Superior temporal gyrus (tissue), 1 donor: ENCODE data around the gene GOLGA8A.
"Not testable (repeated sequence)": the region's sequence is repeated elsewhere in the genome, so short reads cannot be mapped to it uniquely, and the experiment has no call there.

Source experiments
- DNase-seq: peaks from one replicate; pipeline ENCODE4 v3.0.0-alpha.2; 2016; ENCODE audit errors: extremely low spot score

GOLGA8A gene, protein sequence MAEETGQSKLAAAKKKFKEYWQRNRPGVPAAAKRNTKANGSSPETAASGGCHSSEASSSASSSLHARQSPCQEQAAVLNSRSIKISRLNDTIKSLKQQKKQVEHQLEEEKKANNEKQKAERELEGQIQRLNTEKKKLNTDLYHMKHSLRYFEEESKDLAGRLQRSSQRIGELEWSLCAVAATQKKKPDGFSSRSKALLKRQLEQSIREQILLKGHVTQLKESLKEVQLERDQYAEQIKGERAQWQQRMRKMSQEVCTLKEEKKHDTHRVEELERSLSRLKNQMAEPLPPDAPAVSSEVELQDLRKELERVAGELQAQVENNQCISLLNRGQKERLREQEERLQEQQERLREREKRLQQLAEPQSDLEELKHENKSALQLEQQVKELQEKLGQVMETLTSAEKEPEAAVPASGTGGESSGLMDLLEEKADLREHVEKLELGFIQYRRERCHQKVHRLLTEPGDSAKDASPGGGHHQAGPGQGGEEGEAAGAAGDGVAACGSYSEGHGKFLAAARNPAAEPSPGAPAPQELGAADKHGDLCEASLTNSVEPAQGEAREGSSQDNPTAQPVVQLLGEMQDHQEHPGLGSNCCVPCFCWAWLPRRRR

DNA sequence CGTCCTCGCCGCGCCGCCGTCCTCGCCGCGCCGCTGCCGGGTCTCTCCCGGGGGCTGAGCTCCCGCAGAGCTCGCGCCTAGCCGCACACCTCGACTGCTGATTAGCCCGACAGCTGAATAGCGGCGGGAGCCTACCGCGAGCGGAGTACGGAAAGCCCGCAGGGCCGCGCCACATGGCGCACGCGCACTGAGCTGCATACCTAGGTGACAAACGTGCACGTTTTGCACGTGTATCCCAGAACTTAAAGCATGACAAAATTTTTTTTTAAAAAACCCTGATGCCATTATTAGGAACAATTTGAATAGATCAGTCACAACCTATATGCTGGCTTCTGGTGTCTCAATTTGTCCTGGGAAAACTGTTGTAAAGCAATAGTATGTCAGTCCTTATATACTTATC is at the start of gene GOLGA8A:
Gene GOLGA8A, minus strand, starts transcription at position 122 of the 400 bp plus-strand sequence. CDS start 48,117 bp downstream, outside the sequence.
- peak; percentile 76 for DNase-seq

DNA sequence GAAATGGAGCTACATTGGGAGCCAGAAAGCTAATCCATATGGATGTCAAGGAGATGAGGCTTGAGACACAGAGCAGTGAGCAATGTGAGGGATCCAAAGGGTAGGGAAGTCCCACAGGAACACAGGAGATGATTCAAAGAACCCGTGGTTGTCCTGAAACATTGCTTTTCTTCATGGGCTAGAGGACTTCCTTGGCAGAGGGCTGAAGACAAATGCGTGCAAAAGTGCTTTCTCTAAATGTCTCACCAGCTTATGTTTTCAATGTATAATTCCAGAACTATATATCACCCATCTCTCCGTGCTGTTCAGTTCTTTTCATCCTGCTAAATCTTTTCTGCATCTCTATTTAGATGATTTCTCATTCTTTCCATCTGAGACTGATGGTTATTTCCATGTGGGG is 46.0 kb upstream of the GOLGA8A start:
- DNase-seq, result no peak

DNA sequence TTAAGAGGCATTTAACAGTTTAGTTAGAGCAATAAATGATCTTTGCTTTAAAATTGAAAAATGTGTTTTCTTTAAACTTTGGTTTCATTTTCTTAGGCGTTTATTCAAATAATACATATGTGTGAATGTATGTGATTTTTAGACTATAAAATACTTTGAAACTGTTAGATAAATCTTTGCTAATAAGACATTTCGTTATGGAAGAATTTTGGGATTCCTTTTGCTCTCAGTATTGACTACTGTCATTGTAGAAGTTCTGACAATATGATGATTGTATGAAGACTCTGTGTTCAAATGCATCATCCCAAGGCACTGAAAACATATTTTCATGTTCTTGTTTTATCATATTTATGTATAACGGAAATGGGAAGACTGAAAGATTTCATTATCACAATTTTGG is 43.8 kb upstream of the GOLGA8A start:
- DNase-seq, result no peak

DNA sequence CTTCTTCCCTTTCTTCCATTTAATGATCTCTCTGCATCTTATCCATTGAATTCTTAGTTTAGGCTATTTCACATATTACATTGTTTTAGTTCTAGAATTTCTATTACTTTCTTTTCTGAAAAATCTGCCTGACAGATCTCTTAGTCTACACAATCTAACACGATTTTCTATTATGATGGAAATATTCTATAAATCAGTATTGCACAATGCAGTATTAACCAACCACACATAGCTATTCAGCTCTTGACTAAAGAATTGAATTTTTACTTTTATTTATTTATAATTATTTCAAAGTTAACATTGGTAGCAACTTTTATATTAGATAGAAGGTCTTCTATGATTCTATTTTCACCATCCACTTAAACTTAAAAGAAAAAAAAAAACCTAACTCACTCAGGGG is 36.2 kb upstream of the GOLGA8A start:
- no peak for DNase-seq

DNA sequence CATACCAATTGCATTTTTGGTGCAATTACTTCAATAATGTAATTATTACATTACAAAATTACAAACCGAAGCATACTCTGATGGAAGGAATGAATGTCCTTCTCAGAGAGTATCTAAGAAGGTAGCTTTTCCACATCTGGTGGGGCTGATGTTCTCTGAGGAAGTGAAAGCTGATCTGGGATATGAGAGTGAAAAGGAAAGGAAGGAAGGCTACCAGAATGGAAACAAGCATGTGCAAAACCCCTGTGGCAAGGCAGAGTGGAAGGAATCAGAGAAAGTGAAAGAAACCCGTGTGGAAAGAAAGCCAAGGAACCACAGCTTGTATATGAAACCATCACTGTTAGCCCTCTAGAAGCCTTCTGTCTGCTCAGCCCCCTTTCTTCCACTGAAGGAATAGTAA is 35.3 kb upstream of the GOLGA8A start:
- no peak for DNase-seq

DNA sequence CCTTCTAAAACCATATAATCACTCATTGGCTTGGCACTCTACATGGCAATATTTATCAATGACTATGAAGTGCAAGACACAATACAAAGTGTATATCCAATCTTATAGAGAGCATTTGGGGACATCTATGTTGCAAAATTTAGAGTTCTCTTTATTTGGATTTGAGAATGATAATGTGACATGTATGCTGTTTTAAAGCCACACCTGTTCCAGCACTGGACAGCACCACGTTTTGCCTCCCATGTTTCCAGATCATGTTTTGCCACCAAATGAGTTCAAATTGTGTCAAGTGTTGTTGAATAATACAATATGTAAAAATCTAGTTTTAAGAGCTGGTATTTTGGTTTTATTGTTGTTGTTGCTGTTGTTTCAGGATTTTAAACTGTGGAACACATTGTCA is 33.3 kb upstream of the GOLGA8A start:
- DNase-seq, result no peak

DNA sequence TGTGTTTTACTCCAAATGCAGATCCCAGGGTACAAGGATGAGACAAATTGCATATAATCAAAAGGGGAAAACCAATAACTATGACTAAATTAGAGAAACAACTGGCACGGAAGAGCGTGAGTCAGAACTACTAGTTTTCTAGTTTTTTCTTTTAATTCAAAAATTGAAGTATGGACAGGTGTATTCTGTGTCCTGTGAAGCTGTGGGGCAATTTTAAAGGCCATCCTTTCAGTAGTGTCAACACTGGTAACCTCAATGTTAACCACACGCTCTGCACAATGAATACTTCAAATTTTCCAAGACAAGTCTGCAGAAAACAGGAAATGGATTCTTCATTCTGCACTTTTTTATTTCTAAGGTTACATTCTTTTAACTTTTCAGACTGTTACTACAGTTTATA is 32.5 kb upstream of the GOLGA8A start:
- no peak for DNase-seq

DNA sequence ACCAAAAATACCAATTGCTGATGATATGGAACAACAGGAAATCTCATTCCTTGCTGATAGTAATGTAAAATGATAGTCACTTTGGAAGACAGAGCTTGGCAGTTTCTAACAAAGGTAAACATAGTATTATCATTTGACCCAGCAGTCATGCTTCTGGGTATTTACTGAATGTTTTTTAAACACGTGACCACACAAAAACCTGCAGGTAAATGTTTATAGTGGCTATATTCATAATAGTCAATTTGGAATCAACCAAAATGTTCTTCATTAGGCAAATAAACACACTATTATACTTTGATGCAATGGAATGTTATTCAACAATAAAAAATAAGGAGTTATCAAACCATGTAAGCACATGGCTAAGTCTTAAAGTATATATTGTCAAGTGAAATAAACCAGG is 24.1 kb upstream of the GOLGA8A start:
- no peak for DNase-seq

DNA sequence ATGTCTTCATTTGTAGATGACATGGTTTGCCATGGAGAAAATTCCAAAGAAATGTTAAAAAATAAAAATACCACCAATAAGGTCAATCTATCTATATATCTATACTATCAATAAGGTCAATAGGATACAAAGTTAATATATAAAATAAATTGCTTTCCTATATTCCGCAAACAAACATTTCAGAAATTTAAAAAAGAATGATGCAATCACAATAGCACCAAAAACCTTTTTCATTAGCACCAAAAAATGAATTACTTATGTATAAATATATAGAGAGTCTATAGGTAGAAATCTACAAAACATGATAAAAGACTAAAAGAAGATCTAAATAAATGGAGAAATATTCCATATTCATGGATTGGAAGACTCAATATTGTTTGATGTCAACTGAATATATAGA is 22.8 kb upstream of the GOLGA8A start:
- no peak for DNase-seq

DNA sequence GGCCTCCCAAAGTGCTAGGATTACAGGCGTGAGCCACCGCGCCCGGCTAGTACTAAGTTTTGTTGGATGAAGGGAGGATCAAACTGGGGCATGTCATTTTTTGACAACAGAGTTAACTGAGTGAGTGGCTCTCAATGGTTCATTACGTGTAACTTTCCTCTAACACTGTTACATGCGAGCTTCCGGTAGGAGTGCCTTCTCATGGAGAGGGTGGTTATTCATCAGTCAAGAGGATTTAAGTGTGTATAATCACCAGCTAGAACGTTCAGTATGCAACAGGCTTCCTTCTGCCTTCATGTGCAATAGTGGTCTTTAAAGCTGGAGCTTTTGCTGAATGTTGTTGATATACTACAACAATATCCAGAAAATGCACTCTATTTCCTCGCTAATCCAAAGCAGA is 19.1 kb upstream of the GOLGA8A start:
- DNase-seq, result no peak

DNA sequence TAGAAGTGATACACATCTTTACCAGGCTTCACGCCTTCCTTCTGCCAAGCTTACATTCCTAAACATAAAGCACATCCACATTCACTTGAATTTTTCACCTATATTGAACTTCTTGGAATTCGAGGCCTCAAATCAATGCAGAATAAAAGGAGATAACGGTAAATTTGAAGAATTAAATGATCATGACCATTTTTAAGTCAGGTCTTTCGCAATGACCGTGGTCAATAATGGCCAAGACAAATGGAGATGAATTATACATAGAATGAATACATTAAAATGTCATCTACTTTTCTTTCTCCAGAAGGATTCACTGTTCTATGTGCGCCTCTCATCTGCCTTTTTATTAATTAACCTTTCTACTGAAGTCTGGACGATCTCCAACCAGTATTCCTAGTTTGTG is 5.3 kb upstream of the GOLGA8A start:
- DNase-seq, result no peak

DNA sequence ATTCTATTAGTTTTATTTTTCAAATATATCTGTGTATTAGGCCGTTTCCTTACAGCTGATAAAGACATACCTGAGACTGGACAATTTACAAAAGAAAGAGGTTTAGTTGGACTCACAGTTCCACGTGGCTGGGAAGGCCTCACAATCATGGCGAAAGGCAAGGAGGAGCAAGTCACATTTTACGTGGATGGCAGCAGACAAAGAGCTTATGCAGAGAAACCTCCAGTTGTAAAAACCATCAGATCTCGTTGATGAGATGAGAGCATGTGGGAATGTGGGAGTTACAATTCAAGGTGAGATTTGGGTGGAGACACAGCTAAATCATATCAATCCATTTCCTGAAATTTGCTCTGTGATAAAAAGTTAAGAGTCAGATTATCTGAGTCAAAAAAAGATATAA is 2.3 kb upstream of the GOLGA8A start:
- no peak for DNase-seq

DNA sequence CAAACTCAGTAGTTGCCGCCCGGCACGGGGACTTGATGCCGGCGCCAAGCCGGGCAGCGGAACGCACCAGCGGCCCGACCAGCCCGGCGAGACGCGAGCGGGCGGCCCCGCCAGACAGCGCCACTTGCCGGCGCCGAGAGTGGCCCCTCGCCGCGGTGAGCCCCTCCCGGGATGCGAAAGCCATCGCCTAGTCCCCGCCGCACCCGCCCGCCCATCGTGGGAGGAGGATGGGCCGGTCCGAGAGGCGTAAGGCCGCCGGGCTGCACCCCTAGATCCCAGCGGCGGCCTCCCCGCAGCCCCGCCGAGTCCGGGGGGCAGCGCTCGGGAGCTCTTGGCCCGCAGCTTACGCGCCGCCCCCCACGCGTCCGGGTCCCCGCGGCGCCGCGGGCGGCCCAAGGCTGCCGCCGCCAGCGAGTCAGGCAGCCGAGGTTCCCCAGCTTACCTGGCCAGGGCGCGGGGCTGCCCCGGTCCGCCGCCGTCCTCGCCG is 609 bp downstream of the GOLGA8A start:
- no peak for DNase-seq

DNA sequence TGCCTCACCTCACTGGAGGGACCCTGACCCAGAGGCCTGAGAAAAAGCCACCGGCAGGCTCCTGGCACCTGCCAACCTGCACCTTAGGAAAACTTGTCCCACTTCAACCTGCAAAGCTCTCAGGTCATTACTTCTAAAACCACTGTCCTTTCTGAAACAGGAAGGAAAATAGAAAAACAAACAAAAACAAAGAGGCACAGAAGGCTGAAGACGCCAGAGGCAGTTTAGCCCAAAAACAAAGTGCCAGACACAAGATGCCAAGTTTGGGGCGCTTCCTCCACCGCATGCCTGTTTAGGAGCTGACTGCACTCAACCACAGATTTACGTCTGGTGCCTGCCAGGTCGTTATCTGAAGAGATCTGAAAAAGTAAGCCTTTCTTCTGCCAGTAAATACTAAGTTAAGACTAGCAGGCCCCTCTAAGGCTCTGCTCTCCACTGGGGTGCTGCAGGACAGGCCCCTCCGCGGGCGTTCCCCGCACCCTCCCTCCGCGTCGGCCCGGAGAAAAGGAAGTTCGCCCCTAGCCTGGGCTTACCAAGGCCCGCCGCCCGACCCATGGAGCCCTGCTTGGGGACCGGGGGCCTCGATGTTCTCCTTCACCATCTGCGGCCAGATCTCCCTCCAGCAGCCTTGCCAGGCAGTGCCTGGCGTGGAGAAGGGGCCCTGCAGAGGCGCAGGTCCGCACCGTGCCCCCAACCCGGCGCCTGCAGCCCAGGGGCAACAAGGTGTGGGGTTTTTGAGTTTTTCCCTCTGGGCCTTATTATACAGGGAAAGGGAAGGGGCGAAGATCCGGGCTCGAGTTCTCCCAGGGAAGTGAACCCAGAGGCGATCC is 1.3 kb downstream of the GOLGA8A start:
- no peak for DNase-seq

DNA sequence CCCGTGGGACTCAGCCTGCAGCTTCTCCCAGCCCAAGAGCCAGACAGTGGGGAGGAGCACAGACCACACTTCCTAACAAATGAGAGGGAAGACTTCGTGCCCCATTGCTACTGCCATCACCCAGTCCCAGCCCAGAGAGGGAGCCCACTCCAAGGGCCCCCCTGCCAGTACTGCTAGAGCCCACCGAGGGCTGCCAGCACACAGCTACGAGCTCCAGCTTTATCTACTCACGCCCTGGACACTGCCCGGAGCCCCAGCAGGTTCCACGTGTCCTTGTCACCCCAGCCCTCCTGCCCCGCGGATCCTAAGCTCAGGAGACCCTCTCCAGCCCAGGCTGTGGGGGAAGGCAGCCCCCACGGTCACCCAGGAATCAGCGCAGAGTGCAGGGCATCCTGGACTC is 1.9 kb downstream of the GOLGA8A start:
- no peak for DNase-seq

DNA sequence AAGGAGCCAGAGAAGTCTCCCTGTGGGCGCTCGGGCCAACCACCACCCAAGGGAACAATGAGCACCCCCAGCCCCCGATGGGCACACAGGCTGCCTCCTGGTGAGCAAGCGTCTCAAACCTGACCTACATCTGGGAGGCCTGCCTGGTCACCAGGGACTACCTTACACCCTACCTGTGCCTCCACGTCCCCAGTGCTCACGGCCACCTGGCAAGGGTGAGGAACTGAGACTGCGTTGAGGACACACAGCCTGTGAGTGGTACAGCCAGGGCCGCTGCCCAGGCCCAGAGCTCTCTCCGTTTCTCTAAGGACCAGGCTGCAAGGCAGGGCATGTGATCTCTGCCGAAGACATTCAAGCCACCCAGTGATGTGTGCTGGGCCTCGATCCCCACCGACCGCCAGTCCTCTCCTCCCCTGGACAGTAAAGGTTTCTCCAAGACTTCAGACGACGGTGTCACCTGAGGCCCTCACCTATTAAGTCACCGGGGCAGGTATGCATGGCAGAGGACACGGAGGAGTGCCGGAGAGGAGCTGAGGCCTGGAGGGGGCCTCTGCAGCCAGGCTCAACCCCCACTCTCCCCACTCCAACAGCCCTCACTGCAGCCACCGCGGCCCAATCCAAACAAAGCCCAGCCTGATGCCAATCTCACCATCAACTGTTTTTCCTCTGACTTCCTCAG is 2.8 kb downstream of the GOLGA8A start:
- DNase-seq, result no peak

DNA sequence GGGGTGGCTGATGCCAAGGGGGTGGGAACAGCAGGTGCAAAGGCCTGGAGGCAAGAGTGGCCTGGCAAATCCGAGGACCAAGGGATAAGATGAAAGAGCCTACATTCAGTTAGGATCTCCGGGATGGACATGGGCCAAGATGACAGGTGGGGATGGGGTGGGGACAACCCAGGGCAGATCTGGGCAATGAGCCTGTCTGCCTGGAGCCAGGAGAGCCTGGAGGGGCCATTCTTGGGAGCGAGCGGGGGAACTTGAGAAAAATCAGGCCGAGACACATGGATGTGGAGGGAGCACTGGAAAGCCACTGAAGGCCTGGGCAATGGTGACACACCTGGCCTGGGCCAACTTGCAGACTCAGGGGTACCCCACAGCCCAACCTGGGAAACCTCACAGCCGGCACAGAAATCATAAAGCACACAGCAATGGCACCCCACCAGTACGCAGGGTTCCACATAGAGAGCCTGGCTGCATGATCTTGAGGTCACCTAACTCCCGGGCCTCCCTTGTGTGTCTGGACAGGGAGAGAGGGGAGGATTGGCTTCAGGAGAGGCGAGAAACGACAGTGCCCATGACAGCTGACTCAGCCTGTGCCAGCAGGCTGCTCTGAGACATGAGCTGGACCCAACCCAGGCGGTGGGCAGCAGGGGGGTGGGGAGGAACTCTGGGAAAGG is 3.5 kb downstream of the GOLGA8A start:
- not testable (repeated sequence) for DNase-seq

DNA sequence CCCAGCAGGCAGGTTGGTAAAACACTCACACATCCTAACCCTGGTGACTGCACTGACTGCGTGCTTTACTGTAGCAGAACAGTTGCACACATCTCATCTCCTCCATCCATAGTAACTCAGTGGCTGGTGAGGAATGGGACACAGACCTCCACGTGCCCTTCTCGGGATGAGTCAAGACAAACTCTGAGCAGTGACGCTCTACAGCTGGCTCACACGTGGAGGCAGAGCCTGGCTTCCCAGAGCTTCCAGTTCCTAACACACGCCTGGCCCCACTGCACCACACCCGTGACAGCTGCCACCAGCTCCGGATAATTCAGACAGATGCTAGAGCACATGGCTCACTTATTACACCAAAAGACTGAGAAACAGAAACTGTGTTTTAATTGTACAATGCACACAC is 7.0 kb downstream of the GOLGA8A start:
- DNase-seq, result not testable (repeated sequence)

DNA sequence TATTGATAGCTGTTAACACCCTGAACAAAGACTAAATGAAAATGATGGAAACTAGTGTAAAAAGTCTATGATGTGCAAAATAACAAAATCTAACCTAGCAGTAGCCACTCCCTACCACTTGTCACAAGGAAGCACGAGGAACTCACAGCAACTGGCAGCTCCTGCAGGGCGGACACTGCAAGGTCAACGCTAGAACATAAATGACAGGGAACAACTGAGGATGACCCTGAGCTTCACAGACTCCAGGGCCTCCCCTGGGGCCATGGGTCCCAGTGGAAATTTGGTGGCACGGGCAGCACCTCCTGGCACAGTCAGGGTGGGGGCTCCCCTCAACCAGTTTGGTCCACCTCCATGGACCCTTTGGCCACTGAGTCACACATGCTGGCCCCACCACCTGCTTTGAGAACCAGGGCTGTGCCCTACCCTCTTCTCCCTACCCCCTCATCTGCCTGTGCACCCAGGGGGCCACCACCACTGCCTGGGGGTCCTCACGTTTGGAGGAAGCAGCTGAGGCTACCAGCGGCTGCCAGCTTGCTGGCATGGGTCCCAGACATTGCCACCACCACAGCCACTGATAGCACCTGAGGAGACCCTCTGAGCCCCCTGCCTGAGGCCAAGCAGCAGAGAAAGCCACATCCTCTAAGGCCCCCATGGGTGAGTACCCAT is 14.1 kb downstream of the GOLGA8A start:
- not testable (repeated sequence) for DNase-seq

DNA sequence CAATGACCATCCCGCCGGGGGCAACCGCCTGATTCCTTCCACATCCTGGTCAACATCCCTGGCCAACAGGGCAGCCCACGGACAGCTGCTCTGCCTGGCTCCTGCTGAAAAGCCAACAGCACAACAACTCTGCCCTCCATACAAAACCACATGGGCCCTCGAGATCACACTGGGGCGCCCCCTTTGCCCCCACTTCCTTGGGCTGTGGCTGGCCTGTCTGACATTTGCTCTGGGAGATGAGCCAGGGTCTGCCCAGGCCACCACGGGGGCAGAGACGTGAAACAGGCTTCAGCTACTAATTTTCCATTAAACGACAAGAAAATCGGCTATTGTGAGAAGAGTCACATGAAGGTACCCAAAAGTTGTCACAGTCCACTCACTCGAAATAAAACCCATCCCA is 16.7 kb downstream of the GOLGA8A start:
- not testable (repeated sequence) for DNase-seq

DNA sequence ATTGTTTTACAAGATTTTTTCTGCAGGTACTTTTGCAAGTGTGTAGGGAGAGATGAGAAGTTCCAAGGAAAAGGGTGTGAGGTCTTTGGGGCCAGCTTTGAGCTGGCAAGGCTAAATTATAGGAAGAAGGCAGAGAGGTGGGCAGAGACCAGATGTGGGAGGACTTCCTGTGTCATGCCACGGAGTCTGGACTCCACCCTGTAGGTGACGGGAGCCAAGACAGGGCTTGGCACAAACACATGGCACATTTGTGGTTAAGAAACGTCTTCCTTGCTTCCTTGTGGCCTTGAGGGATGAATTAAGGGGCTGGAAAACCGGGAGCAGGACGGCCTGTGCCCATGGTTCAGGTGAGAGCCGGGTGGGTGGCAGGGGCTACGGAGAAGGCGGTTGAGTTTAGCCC is 19.2 kb downstream of the GOLGA8A start:
- not testable (repeated sequence) for DNase-seq
